NCI-H226 (cell line): Measurements from ENCODE around the gene NAV3.

ENCODE experiments used
- DNase-seq: peaks from one replicate; pipeline ENCODE4 v3.0.0-alpha.2; 2015

NAV3 gene

DNA sequence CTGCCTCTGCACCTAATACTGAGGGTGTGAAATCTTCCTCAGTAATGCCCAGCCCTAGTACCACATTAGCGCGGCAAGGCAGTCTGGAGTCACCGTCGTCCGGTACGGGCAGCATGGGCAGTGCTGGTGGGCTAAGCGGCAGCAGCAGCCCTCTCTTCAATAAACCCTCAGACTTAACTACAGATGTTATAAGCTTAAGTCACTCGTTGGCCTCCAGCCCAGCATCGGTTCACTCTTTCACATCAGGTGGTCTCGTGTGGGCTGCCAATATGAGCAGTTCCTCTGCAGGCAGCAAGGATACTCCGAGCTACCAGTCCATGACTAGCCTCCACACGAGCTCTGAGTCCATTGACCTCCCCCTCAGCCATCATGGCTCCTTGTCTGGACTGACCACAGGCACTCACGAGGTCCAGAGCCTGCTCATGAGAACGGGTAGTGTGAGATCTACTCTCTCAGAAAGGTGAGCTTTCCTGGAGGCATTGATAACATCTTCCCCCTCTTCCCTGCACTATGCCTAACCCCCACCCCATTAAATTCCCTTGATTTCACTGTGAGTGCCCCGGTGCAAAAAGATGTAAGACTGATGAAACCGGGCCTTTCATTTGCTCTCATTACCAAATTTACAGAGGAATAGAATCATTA lies 291.4 kb downstream of the NAV3 start:
- no peak for DNase-seq

DNA sequence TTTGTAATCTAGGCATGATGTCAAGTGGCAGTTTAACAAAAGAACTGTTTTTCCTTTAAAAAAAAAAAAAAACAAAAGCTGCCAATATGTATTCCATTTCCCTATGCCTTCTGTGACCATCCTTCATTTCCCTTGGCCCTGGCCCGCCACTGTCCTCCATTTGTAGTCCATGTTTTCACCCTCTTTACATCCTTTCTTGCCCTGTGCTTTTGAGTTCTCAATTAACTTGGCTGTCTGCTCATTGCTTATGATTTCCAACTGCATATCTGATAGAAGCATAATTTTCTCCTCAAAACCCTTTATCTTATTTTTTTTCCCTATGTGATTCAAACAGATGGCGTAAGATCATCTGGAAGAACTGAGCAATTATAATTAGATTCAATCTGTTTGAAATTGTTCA lies 297.5 kb downstream of the NAV3 start:
- DNase-seq: no peak

DNA sequence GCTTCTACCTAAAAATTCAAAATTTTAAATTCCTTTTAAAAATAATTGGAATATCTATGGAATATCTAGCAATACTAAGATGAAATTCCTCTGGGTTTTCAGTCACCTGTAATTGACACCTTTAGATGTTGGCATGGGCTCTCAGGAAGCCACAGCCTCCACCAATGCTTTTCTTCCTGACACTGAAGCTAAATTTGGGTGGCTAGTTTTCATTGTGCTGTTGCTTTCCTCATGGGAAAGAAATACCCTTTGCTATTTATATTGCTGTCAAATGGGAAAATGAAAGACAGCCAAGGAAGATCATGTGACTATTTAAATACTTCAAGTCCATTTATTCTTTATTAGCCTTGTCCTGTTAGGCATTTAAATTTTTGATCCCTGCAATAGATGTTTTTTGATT lies 313.0 kb downstream of the NAV3 start:
- no peak for DNase-seq

DNA sequence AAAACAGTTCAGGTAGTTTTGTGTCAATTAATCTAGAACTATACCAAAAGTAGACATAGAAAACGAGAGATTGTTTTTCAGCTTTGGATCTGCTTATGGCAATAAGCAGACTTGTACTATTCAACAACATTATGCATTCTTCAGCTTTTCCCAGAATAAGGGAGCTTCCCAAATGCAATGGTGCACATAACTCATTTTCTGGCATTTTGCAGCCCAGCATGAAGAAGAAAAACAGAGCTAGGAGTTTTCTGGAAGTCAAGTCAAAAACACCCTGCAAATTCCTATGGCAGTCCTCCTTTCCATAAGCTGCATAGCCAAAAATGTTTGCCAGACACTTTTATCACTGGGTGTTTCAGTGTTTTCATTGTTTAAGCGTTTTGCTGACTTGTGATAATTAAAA lies 314.7 kb downstream of the NAV3 start:
- no peak for DNase-seq

DNA sequence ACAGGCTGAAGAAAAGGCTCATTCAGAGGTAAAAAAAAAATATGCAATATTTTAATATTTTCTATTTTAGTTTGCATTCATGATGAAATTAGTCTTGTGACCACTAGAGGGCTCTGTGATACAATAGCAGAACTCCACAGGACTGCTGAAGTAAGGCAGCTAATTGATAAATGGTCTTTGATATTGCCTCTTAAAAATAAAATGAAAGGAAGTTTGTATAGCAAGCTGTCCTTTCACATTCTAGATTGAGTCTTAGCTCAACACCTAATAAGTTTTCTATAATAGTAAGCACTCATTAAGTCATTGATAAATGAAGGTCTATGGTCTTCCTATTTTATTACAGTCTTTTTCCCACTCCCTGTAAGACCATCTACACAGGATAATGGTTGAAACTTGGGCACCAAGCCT lies 315.7 kb downstream of the NAV3 start:
- peak; percentile 16 for DNase-seq

DNA sequence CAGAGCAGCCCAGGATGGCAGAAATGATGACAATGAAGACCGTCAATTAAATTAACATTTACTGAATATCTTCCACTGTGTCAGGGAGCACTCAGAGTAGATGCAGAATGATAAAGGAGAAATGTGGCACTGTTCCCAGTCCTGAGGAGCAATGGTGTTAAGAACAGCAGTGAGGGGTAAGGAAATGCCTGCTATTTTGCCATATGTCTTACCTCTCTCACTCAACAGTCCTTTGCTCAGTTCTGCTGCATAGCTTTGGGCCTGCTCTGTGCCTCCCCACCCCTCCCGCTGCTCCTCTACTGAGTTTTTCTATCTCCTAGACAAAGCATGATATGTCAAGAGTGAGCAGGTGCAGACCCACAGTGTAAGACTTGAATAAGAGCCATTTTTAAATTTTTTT lies 318.8 kb downstream of the NAV3 start:
- DNase-seq: no peak

DNA sequence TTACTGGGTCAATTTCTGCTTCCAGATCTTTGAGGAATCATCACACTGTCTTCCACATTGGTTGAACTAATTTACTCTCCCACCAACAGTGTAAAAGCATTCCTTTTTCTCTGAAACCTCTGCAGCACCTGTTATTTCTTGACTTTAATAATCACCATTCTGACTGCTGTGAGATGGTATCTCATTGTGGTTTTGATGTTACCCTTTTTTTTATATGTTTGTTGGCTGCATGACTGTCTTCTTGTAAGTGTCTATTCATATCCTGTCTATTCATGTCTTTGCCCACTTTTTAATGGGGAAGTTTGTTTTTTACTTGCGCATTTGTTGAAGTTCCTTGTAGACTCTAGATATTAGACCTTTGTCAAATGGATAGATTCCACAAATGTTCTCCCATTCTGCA lies 324.9 kb downstream of the NAV3 start:
- no peak for DNase-seq

DNA sequence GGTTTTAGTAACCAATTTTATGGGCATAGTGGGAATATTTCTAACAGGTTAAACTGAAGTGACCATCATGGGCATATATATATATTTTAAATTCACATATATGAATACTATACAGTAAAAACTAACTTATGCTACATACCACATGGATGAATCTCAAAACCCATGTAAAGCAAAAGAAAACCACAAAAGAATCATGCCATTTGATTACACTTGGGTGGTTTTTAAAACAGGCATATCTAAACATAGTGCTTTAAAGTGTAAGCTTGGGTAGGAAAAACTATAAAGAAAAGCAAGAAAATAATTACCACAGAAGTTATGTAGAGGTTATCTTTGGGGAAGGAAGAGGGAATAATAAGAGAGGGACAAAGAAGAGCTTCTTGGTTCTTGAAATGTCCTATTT lies 326.1 kb downstream of the NAV3 start:
- no peak for DNase-seq

DNA sequence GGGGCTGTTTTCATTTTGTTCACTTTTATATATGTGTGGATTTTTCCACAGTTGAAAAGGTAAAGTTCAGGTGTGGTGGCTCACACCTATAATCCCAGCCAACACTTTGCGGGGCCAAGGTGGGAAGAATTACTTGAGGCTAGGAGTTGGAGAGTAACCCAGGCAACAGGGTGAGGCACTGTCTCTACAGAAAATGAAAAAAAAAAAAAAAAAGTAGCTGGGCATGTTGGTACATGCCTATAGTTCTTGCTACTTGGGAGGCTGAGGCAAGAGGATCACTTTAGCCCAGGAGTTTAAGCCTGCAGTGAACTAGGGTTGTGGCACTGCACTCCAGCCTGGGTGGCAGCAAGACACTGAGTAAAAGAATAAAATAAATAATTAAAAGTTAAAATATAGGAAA lies 326.5 kb downstream of the NAV3 start:
- no peak for DNase-seq

DNA sequence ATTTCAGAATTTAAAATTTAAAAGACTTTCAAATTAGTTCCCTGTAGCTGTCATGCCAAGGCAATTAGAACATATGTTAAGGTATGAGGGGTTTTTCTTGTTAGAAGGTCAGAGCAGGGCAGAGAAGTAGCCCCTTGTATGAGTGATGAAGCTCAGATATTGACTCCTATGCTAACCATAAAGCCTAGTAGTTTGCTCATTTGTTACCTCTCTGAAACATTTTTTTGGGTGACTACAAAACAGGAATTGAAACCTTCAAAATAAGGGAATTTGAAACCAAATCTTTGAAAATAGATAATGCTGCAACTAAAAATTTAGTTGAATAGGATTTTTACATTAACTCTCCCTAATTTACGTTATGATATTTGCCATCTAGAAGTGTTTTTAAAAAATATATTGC lies 333.5 kb downstream of the NAV3 start:
- DNase-seq: no peak

DNA sequence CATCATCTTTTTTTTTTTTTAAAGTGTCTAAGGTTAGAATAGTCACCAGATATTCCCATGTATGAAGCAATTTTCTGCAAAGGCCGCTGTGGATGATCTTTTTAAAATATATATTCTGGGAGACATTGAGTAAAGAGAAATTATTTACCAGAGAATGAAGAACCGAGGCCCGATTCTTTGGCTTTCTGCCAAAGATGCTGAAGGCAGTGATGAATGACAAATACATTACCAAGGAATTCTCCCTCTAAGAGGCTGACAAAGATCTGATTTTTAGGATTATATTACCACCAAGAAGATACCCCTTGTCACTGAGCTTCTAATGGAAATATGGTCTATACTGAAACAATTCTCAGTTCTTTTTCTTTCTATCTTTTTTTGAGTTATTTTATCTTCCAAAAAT lies 336.8 kb downstream of the NAV3 start:
- DNase-seq: no peak

DNA sequence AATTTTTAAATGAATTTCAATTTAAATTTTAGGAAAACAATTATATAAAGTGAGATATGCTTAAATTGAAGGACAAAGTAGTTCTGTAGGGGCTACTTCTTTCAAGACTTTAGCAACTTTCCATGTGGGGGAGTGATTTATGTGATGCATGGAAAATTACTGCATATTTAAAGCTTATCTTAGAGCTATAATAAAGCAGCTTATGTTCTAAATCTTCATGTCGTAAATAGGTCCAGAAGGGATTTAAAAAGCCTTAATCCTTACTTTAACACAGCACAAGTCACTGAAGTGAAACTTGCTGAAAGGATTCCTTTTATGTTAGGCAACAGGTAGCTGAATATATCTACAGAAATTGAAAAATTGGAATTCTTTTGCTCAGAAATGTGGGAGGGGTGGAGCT lies 340.4 kb downstream of the NAV3 start:
- no peak for DNase-seq

DNA sequence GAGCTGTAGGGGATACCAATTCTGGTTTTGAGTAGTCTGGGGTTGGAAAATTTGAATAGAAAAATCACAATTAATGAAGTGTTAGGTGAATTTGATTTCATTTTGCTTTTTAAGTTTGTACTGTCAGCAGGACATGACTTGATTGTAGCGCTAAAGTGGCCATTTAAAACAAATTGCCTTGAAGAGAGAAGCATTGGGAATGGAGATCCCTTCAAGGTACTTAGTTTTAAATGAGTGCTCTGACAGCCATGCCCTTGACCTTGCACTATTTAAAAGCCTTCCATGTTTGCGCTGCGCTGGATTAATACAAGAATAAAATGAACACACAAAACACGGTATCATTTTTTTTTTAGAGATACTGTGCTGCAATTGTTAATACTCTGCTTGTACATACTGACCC lies 345.9 kb downstream of the NAV3 start:
- no peak for DNase-seq

DNA sequence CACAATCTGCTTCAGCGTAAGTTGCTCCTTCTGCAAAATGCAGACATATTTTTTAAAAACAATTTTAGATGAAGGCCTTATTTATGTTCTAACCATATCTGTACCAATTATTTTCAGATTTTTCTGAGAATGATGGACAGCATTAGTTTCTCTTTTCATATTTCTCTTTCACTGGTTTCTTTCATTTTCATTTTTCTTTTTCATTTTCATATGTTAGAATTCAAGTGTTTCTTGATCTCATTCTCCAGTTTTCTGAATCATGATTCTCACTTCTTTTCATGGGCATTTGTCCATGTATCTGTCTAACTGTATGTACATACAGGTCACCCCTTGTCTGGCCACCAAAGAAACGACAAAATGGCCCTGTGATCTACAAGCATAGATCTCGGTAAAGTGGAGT lies 346.6 kb downstream of the NAV3 start:
- DNase-seq: no peak

DNA sequence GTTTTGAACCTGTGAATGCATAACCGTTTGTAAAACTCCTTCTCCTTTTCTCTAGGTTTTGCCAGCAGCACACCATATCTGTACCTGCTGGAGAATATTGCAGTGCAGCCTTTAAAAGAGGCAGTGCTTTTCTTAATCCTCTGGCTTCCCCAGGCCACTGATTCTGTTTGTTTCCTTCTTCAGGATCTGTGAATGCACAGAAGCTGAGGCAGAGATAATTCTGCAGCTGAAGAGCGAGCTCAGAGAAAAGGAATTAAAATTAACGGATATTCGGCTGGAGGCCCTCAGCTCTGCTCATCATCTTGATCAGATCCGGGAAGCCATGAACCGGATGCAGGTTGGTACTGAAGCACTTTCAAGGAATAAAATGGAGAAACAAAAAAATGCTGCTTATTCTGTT lies 348.7 kb downstream of the NAV3 start:
- no peak for DNase-seq

DNA sequence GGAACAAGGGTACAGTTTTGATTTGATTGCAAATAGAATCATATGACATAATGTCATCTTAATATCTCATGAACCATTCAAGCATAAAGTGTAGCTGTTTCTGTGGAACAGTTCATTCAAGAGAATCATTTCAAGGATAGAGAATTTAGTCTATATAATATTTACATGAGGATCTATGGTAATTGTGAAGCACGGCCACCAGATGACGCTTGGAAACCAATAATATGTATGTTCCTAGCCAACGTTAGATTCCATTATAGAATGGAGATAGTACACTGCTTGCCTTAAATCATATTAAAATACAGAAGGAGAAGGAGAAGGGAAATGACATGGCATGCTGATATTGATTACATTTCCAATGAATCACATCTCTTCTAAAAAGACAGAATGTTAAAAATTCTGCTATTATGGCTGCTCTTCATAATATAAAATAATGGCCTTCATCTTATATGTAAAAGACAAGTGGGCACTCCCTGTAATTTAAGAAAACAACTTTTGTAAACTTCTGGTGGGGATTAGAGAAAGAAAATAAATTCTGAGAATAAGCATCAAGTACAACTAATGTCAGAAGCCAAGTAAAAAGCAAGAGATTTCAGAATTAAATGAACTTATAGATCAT lies 351.0 kb downstream of the NAV3 start:
- no peak for DNase-seq

DNA sequence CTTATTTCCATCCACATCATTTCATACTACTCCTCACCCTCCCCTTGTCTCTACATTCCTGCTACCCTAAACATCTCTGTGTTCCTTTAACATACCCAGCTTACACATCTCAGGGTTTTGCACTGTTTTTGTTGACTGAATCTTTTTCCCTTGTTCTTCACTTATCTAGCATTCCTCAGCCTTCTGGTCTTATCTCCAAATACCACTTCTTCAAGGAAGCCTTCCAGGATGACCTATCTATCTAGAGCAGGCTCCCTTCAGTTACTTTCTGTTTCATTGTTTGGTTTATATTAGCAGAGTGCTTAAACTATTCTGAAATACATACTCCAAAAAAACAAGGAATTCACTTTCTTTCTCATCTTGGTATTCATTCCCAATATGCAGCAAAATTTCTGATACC lies 353.1 kb downstream of the NAV3 start:
- peak; percentile 73 for DNase-seq

DNA sequence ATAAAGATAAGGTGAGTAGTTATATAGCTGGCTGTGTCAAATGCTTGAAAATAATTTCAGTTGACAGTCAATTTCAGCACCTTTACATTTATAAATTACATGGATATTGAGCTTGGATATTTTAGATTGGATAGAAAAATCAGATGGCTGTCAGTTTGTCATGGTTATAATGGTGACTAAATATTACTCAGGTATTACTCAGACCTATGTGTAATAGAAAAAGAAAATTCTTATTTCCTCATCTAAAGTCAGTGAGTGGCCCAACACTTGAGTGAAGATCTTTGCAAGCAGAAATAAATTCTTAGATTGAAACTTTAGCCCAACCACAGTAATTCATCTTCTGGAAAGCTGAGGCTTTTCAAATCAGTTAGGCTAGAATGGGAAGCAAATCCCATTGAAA lies 354.4 kb downstream of the NAV3 start:
- peak; percentile 50 for DNase-seq

DNA sequence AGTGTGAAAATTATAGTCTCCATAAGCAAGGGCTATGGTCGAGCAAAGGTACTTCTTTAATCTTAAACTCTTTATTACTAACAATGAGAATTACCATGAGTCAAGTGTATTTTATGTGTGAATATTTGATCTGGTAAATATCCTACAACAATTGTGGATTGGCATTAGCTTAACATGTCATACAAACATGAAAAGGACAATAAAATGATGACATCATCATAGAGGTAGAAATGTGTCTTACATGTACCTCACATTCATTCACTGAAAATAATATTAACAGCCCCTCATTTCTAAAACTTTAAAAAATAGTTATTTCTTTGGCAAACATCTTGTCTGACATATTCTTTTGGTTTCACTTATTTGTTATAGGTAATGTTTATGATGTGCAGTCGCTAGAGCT lies 355.0 kb downstream of the NAV3 start:
- no peak for DNase-seq

DNA sequence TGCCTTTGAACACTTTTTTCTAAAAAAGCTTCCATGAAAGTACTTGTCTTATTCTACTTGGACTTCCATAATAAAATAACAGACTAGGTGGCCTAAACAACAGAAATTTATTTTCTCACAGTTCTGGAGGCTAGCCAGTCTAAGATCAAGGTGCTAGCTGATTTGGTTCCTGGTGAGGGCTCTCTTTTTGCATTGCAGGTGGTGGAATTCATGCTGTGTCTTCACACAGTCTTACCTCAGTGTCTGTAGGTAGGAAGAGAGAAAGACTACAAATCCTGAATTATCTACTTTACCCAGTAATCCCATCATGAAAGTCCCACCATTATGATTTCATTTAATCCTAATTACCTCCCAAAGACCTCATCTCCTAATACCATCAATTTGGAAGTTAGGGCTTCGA lies 356.0 kb downstream of the NAV3 start:
- DNase-seq: no peak

DNA sequence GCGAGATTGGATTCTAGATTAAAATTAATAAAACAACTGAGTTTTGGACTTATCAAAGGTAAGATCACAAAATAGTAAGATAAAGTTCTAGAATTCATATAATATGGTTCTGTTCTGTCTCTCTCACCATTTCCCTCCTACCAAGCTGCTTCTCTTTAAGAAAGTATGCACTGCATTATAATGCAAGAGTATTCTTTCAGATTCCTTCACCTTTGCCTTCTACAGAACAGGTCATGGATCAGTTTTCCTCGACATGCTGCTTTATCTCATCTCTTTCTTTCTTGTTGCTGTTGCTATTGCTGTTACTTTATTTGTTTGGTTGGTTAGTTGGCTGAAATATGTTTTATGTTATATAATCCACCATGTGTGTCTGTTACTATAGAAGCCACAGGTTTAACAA lies 357.0 kb downstream of the NAV3 start:
- no peak for DNase-seq

DNA sequence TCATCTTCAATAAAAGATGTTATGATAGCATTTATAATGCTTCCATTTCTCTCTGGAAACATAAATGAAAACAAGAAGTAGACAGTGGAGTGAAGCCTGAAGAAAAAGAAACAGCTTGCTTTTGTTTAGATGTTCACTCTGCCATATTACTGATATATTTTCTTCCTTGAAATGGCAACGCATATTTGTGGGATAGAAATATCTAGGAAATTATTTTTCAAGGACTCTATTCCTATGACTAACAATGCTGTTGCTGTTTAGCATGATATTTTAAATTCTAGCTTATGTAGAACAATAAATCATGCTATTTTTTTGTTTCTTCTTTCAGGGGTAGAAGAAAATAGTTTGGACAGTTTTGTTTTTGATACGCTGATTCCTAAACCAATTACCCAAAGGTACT lies 359.0 kb downstream of the NAV3 start:
- no peak for DNase-seq

DNA sequence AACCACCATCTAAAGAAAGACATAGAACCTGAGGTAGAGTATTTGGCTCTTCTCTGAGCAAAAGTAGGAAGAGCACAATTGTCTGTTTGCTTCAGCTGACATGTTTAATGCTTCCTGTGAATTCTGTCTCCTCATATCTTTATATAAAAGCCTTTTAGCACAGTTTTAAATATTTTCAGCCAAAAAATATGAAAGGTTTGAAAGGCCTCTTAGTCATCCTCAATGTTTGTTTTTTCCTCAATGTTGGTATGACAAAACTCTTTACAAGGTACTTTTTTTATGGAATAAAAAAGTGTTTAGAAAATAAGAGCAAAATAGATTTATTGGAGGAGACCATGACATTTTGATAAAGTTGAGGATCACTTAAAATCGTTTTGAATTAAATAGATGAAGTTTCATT lies 360.9 kb downstream of the NAV3 start:
- DNase-seq: no peak

DNA sequence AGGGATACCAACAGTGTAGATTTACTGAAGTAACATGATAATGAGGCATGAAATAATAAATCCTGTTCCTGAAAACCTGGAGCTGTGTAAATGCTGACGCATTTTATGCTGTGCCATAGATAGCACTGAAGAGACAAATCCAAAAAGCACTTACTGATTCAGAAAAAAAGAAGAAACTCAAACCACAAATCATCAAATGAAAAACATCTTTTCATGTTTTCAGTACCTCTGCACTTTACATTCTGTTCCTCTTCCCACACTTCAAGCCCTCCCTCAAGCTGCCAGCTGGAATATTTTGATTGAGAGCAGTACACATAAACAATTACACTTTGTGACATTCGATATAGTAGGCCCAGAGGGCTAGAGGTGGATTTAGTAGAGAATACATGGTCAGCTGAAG lies 362.3 kb downstream of the NAV3 start:
- no peak for DNase-seq

DNA sequence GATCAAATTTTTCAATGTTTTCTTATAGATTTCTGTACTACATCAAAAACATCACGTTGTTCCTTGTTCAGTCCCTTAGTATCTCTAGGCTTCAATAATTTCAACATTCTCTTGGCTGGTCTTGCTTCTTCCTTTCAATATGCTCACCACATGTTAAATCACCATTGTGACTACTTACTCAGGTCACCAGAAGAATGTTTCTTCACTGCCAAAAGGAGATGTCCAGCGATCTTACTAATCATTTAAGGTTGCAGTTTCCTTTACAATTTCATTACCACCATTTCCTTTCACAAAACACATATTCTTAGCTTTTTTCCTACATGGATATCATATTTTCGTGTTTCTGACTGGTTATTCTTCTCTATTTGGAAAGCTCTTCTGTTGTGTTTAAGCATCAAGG lies 363.8 kb downstream of the NAV3 start:
- peak; percentile 13 for DNase-seq
